Placental epithelial cell (primary cell): ENCODE measurements around the gene SMARCD1. TPM values are rescaled to one million over a fixed set of nuclear protein-coding genes. Genes with fewer than 3 reads are reported as not detected.

Experiments
- total RNA-seq: library from RNA; depleted of rRNA; stranded (reverse); fragments of >200 nt; gene quantifications from 2 replicates; pipeline ENCODE4 v1.2.3, GENCODE V29; 2012

Gene SMARCD1
- 55.7 and 95.2 TPM in 2 replicates for total RNA-seq

DNA sequence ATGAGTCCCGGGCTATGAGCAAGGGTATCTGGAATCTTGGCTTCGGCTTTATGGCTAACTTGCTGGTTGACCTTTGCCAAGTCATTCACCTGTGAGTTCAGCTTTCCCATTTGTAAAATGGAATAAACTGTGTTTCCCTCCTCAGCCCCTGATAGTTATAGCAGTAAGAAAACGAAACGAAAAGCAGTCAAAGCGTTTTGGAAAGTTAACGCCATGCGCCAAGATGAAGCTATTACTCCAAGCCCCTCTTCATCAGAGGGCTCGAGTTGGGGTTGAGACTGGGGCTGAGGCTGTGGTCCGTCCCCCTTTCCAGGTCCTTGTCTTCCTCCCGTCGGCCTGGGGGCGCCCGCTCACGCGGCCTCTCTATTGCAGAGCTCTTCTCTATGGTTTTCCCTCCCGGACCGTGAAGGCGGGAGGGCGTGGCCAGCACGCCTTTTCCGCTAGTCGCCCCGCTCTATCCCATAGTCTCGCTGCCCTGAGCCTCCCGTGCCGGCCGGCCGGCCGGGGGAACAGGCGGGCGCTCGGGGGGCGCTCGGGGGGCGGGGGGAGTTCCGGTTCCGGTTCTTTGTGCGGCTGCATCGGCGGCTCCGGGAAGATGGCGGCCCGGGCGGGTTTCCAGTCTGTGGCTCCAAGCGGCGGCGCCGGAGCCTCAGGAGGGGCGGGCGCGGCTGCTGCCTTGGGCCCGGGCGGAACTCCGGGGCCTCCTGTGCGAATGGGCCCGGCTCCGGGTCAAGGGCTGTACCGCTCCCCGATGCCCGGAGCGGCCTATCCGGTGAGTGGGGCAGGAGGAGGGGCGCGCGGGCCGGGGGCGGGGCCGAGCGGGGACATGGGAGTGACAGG is at the start of gene SMARCD1:
Gene SMARCD1, plus strand, starts transcription at position 568 of the 840 bp plus-strand sequence. Its CDS starts 28 bp downstream, at position 596.

GRCh38 chr12:50057000-50057841 is 27.9 kb upstream of the SMARCD1 start, which contains the start of gene ASIC1:
ASIC1 (plus strand) TSS chr12:50057596; CDS start chr12:50058767, 1,171 bp downstream.

GRCh38 chr12:50103767-50104321 is 18.7 kb downstream of the SMARCD1 start, which contains the start of gene GPD1:
GPD1 (plus strand) TSS chr12:50104008; CDS start chr12:50104051, 43 bp downstream.

GRCh38 chr12:50111693-50112455 is 26.7 kb downstream of the SMARCD1 start, which contains the start of gene COX14:
COX14 (plus strand) TSS chr12:50112236; CDS start chr12:50120044, 7,808 bp downstream.

Other genes with a start within 250 kb of the SMARCD1 start
- gene BCDIN3D, start 242.2 kb upstream of the SMARCD1 start, total RNA-seq: 4.3 and 4.7 TPM in 2 replicates
- gene FAIM2, start 181.4 kb upstream of the SMARCD1 start, total RNA-seq: under 0.01 TPM in 2 replicates
- not detected in 2 replicates for gene AQP2, start 134.6 kb upstream of the SMARCD1 start, total RNA-seq
- not detected in 2 replicates for gene AQP5, start 123.5 kb upstream of the SMARCD1 start, total RNA-seq
- not detected in 2 replicates for gene AQP6, start 112.4 kb upstream of the SMARCD1 start, total RNA-seq
- gene RACGAP1, start 59.8 kb upstream of the SMARCD1 start, total RNA-seq: 27.9 and 39.0 TPM in 2 replicates
- gene ASIC1, start 27.7 kb upstream of the SMARCD1 start, total RNA-seq: 0.65 and 1.2 TPM in 2 replicates
- gene GPD1, start 18.7 kb downstream of the SMARCD1 start, total RNA-seq: 1.2 TPM in 1 of 2 replicates, not detected in the other
- 25.9 and 28.0 TPM in 2 replicates for gene COX14, start 26.9 kb downstream of the SMARCD1 start, total RNA-seq
- gene CERS5, start 82.0 kb downstream of the SMARCD1 start, total RNA-seq: 28.3 and 35.1 TPM in 2 replicates
- 139 and 360 TPM in 2 replicates for gene LIMA1, start 198.2 kb downstream of the SMARCD1 start, total RNA-seq